ENCODE data around the gene RSRC1.
"Not testable (repeated sequence)": the region's sequence is repeated elsewhere in the genome, so short reads cannot be mapped to it uniquely, and the experiment has no call there.

Gene RSRC1

DNA sequence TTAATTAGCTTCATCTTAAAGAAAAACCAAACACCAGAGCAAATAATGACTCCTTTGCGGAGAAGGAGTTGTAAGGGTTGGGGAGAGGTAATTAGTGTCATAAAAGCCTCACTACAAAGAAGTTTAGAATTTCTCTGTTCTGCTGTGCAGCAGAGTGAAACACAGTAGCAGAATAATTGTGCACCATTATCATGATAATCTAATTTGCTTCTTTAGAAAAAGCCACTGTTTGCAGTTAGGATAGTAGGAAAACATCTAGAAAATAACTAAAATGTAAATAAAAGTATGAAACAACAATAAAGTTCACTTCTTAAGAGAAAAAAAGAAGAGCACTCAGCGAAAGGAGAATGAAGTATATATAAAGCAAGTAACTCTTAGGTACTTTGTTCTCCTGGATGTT is 9.2 kb upstream of the RSRC1 start:
- DNase-seq (ENCODE audit: low read depth in 2 of 2): no peak

DNA sequence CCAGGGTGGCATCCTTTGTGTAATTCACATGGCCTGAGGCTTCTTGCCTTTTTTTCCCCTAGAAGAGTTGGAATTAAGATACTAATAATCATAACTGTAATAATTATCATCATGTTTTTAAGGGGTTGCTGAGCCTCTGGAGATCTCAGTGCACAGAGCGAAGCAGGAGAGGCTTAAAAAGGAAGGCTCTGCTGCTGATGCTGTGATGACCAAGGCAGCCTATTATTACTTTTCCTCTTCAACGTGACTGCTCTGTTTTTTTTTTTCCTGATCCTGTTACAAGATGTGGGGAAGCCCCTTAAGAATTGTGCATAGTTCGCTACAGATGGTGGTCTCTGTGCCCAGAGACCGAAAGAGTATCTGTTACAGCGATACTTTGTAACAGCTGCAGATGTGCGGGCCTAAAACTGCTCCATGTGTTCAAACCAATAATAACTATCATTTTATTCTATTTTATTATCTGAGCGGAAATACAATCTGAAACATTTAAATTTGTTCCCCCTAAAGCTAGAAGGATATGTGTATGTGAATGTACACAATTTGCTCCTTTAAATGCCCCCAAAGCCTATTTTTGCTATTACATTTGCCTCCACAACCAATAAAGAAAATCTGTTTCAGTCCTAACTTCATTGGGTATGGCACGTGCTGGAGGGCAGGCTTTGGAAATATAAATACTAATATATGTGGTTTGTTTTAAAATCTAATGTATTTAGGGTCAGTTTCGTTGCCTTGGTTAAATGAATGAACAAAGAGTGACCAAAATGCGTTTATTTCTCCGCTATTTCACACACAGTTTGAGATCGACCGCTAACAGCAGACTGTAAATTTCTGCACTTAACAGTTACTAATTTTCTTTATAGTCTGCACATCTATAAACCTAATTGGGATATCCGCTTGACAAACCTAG is 8.3 kb upstream of the RSRC1 start:
- DNase-seq (ENCODE audit: low read depth in 2 of 2): no peak

DNA sequence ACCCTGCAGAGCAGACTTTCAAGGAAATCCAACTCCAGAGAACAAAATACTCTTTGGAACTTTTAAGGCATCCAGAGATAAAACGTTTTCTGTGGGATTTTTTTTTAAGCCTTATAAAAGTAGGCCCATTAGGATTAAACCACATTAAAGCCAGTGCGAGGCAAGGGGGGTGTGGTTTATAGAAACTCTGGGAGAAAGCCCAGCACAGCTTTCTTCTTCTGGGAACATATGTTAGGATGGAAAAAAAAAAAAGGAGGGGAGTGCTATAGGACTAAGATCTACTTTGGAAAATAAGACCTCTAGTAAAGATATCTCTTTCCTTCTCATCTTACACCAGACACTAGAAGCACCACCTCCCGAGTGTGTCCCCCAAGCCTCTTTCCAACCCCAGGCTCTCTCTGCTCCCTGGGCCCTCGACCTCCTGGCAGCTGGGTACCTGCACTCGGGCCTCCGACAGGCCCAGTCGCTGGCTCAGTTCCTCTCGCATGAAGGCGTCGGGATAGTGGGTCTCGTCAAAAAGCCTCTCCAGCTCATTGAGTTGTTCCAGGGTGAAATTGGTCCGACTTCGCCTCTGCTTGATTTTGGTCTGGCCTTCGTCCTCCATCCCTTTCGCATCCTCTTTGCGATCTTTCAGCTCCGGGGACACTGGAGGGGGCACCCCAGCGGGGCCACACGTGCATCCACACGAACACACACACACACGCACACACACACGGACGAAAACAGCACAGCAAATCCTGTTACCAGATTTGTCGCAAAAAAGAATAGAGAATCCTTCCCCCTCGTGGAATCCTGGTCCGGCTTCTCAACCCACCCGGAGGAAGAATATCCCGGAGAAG is 7.4 kb upstream of the RSRC1 start:
- DNase-seq (ENCODE audit: low read depth in 2 of 2): no peak

DNA sequence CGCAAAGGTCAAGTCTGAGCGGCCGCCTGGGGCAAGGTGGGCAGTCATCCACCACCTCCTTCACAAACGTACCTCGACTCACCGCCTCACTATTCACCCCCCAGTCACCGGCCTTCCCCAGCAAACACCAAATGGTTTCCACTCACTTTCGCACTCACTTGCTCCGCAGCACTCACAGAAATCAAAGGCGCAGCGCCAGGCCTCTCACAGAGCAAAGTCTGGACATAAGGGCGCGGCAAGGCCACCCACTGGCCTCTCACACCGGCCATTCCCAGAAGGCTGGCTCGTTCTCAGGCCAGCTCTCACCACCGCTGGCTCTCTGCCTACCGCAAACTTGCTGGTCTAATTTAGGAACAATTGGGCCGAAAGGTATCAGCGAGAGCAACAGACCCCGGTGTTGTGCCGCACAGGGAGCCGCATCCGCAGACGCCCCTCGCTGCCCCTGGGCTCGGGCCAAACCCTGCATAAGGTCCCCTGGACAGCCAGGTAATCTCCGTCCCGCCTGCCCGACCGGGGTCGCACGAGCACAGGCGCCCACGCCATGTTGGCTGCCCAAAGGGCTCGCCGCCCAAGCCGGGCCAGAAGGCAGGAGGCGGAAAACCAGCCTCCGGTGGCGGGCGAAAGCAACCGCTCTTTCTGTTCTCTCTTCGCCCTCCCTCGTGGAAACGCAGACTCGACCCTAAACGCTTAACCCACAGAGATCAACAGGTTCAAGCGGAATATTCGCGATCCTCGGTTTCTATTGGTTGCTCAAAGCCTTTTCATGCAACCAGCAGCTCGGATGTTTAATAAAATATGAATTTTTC is 6.6 kb upstream of the RSRC1 start:
- no peak for DNase-seq (ENCODE audit: low read depth in 2 of 2)

- no peak for DNase-seq (ENCODE audit: low read depth in 2 of 2)
Observed at GRCh38 chr3:158103887-158104327, 6.0 kb upstream of the RSRC1 start.

GRCh38 chr3:158104431-158104921 is 5.4 kb upstream of the RSRC1 start:
- no peak for DNase-seq (ENCODE audit: low read depth in 2 of 2)

- DNase-seq (ENCODE audit: low read depth in 2 of 2): no peak
Observed at GRCh38 chr3:158105119-158105709, 4.7 kb upstream of the RSRC1 start.

DNA sequence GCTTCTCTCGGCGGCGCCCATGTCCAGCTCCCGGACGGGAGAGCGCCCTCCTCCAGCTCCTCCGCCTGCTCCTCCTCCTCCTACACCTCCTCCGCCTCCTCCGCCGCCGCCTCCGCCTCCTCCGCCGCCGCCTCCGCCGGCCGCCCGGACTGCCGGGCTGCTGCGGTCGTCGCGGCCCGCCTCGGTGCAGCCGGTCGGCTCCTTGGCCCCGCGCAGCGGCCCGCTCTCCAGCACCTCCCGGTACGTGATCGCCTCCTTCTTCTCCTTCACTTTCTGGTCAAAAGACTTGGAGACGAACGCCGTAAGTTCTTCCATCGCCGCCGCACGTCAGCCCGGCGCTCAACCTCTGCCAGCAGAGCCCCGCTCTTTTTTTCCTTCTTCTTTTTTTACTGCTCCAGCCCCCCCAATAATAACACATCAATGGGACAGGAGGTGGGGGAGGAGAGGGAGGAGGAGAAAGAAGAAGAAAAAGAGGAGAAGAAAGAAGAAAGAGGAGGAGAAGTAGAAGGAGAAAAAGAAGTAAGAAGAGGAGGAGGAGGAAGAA is 4.1 kb upstream of the RSRC1 start:
- no peak for DNase-seq (ENCODE audit: low read depth in 2 of 2)

DNA sequence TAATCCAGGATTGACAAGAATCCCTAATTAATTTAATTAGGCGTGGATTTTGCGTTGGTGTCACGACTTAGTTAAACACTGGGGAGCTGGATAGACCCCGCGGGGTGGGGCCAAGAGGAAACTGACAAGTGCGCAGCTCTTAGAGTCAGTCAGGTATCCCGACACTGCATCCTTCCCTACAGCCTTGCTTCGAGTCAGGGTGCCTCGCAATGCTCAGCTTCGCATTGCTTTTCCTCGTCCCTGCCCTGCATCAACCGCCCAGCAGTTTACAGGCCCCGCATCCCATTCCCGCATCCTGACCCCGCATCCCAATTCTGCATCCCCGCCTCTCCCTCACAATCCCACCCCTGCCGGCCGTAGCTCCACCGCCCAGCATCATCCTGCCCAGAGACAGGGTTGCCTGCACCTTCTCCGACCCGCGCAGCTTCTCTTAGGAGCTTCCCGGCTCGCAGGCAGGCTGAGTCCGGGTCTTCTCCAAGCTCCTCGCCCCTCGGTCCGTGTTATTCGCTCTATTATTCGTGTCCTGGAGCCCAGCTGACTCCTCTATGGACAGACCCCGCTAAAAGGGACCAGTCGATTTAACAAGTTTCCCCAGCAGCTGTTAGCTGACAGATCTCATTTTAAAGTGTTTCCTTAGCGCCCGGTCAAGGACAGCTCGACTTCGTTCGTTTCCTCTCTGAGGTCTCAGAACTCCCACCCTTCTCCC is 3.0 kb upstream of the RSRC1 start:
- DNase-seq (ENCODE audit: low read depth in 2 of 2): no peak

DNA sequence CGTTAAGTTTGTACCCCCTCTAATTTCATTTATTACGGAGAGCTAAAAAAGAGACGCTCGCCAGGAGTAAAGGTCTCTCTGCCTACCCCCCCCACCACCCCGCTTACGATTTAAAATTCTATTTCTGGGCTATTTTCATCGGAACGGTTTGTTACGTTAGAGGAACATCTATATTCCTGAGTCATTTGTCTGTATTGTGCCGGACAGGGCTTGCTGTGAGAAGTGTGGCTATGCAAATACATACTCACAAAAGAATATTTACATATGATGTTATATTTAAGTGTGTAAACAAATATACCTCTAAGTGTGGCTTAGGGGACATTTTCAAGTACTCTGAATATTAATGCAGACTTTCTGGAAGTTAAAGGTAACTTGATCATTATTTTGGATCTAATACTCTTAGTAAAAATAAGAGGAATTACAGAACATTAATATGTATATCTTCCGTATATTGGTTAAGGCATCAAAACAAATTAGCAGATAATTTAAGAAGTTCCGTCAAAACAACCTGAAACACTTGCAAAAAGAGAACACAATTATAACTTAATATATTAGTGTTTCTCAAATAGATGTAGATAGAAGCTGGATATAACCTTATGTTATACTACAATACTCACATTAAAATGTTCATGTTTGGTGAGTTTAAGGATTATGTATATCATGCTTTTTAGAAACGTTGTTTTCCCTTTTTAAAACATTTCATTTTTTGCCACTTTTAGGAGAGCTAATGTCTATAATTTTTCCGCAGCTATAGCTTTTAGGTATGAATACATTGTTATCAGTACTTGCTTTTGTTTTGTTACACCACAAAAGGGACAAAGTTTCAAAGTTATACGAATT is 2.1 kb upstream of the RSRC1 start:
- no peak for DNase-seq (ENCODE audit: low read depth in 2 of 2)

DNA sequence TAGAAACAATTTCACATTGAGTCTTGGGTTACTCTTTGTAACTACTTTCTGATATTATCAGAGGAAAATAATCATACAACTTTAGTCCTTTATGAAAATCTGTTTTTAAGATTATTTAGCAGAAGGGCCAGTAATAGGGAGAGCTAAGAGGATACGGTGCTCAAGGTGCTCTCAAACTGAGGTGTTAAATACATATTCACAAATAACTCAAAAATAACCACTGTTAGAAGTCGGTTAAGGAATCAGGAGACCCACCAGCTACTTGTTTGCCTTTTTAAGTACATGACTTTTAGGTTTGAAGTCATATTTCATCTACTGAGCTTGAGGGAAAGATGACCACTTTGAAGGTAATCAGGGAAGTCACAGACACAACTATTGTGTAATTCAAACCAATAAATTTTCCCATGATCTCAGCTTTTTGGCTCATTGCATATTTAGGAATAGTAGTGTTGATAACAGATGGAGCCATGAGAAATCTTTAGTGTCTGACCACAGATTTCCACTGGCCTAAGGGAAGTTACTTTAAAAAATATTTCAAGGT is 1.4 kb upstream of the RSRC1 start:
- no peak for DNase-seq (ENCODE audit: low read depth in 2 of 2)

DNA sequence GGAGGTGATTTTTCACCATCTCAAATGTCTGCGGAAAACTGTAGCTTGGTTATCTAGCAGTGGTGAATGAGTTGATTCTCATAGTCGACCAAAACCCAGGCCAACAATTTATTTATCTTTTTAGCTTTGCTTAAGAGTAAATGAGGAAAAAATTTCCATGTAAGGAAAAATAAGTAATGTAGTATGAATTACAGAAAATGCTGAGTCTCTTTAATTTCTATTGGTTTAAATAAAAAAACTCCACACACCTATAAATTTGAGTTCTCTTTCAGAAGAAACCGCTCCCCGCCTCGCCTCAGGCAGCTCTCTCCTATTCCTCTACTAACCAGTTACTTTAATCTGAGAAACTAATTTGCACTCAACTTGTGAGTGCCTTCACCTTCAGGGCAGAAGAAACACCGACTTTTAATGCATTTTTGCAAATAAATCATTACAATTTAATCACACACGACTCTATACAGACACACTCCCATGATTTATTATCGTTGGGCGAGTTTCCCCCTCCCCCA is 540 bp upstream of the RSRC1 start:
- DNase-seq (ENCODE audit: low read depth in 2 of 2): no peak

- DNase-seq (ENCODE audit: low read depth in 2 of 2): no peak
Observed at GRCh38 chr3:158110658-158111018, 749 bp downstream of the RSRC1 start.

GRCh38 chr3:158111861-158112260 is 2.0 kb downstream of the RSRC1 start:
- DNase-seq (ENCODE audit: low read depth in 2 of 2): no peak

DNA sequence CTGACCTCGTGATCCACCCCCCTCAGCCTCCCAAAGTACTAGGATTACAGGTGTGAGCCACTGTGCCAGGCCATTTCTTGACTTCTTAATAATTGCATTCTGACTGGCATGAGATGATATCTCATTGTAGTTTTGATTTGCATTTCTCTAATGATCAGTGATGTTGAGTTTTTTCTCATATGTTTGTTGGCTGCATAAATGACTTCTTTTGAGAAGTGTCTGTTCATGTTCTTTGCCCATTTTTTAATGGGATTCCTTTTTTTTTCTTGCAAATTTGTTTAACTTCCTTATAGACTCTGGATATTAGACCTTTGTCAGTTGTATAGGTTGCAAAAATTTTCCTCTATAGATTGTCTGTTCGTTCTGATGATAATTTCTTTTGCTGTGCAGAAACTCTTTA is 3.7 kb downstream of the RSRC1 start:
- not testable (repeated sequence) for DNase-seq (ENCODE audit: low read depth in 2 of 2)

DNA sequence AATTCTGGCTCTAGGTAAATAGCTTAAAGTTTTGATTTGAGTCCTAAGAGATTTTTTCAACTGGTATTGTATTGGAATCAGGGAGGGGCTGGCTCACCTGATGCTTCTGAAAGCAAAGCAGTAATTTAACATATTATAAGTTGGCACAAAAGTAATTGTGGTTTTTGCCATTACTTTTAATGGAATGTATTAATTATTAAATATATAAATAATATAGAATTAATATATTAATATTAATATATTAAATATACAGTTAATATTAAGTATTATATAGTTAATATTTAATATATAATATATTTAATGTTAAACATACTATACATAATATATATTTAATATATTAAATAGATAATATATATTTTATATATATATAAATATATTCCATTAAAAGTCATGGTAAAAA is 10.4 kb downstream of the RSRC1 start:
- no peak for DNase-seq (ENCODE audit: low read depth in 2 of 2)

- no peak for DNase-seq (ENCODE audit: low read depth in 2 of 2)
Observed at GRCh38 chr3:158121295-158121694, 11.4 kb downstream of the RSRC1 start.

GRCh38 chr3:158122721-158123120 is 12.8 kb downstream of the RSRC1 start:
- DNase-seq (ENCODE audit: low read depth in 2 of 2): not testable (repeated sequence)
